Liver (tissue), 2 donors: ENCODE measurements around the gene SMCO4.

Source experiments
- HNF4A ChIP-seq, 2 donors: conservative IDR thresholded peaks; 2 replicates each; pipeline ENCODE4 v1.6.1; 2016; ENCODE audit warnings: antibody characterized with exemption in 2 of 2, mild to moderate bottlenecking in 2 of 2
- RAD21 ChIP-seq, 2 donors: IDR thresholded peaks; 2 replicates each; pipeline ENCODE4 v1.6.1; 2016; ENCODE audit warnings: antibody characterized with exemption in 2 of 2, mild to moderate bottlenecking in 2 of 2
- donor health status: healthy.

DNA sequence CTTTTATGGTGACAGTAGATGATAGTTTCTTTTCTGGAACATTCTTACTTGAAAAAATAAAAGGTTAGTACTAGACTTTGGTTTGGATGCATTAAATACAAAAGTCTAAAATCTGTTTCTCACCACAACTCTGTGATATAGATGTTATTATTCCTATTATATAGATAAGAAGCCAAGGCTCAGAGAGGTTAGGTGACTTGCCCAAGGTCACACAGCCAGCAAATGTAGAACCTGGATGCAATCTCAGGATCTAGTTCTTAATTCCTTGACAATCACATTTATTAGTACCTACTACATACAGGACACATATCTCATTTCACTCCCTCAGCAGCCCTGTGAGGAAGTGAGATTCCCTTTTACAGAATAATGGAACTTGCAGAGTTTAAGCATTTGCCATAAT is 26.3 kb upstream of the SMCO4 start:
- TF ChIP-seq HNF4A (conservative IDR thresholded peaks at IDR 0.05) (no peak), RAD21 (IDR thresholded peaks at IDR 0.05) (no peak)
